HG03060 (cell line): Measurements from ENCODE around the gene IL12RB1.

Experiments
- ATAC-seq: cut with Tn5 transposase; IDR thresholded peaks from one replicate; pipeline ENCODE4 v1.9.1; 2021; ENCODE audit warnings: low read depth, moderate number of reproducible peaks; ENCODE audit not compliant: unreplicated experiment

The IL12RB1 gene

DNA sequence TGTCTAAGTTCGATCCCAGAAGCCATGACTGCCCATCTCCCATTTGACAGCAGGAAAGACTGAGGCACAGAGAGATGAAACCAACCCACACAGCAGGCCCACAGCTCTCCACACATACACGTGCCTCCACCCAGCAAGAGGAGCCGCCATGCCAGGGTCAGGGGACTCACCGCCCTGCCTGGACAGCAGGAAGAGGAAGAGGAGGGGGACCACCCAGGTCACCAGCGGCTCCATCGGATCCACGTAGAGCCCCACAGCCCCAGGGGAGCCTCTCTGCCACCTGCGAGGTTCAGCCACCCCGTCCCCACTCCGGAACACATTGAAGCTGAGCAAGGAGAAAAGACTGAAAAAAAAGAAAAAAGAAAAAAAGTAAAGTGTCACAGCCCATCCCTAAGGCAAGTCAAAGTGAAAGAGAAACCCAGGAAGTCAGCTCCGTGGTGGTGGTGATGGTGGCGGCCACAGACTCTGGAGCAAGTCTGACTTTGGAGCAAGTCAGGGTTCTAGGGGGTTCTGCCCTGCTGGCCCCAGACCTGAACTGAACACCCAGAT, at the start of gene IL12RB1:
Gene IL12RB1 (minus strand): TSS at position 345 of the 549 bp plus-strand sequence. CDS start 111 bp downstream, at position 234.
- no peak for ATAC-seq

DNA sequence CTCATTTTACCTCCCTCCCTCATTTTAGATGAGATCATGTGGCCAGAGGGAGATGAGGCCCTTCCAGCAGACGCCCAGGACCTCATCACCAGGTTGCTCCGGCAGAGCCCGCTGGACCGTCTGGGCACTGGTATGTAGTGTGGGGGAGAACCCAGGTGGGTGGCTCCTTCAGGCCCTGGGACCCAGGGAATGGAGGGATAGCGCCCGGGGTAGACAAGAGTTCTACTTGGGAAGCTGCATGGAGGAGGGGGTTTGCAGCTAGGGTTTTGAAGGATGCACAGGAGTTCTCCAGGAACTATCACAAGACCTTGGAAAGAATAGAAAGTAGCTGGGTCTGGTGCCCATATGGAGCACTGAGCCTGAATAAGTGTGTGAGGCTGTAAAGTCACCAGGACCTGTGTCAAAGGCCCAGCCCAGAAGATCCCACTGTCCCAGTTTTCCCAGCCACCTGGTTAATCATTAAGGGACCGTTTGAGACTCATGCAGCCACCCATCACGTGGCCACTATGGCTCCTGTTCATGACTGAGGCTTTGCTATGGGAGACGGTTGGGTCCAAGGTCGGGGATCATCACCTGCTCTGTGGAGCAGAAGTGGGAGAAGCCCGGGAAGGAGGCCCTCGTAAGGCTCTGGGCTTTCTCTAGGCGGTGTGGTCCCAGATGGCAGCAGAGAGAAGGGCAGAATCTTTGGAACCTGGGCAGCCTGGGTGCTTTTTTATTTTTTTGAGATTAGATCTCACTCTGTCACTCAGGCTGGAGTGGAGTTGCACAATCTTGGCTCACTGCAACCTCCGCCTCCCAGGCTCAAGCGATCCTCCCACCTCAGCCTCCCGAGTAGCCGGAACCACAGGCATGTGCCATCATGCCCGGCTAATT, 49.2 kb upstream of the IL12RB1 start:
- ATAC-seq, result no peak

DNA sequence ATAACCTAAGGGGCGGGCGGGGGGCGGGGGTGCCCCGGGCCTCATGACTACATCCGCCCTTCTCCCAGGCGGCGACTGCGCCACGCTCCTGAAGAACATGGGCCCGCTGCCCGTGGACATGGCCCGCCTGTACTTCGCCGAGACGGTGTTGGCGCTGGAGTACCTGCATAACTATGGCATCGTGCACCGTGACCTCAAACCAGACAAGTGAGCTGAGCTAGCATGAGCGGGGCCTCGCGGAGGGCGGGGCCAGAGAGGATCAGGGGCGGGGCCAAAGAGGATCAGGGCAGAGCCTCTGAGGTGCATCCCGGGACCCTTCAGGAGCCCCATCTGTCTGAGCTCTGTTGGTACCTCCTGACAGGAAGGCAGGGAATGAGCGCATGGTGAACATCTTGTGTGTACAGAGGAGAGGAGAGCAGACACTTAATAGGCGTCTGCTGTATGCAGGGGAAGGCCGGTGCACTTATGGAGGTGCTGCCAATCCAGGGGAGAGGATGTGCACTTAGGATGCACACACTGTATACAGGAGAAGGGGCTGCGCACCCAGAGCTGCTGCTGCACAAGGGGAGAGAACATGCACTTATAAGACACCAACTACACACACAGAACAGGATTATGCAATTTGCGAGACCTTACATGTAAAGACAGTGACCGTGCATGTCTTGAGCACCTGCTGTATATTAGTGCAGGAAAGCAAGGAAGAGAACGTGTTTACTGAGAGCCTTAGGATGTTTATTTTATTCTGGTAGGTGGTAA, 45.3 kb upstream of the IL12RB1 start:
- ATAC-seq, result no peak

DNA sequence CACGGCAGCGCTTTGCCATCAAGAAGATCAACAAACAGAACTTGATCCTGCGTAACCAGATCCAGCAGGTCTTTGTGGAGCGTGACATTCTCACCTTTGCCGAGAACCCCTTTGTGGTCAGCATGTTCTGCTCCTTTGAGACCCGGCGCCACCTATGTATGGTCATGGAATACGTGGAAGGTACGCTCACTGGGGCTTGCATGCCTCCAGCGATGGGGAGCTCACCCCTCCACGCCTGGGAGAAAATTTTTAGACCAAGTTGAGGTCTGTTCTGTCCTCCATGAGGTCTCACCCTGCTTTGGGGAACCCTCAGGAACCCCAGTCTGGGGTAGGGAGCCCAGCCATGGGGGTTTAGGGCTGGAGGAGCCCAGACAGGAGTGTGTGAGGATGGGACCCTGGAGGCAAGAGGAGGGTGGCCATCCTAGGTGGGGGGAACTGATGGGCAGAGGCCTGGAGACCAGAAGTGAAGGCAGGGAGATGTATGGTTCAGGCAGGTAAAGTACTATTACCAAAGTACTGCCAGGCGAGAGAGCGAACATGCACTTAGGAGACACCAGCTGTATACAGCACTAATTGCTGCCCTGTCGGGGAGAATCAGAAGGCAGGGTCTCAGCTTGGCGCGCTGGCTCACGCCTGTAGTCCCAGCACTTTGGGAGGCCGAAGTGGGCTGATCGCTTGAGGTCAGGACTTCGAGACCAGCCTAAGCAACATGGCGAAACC, 43.9 kb upstream of the IL12RB1 start:
- no peak for ATAC-seq

DNA sequence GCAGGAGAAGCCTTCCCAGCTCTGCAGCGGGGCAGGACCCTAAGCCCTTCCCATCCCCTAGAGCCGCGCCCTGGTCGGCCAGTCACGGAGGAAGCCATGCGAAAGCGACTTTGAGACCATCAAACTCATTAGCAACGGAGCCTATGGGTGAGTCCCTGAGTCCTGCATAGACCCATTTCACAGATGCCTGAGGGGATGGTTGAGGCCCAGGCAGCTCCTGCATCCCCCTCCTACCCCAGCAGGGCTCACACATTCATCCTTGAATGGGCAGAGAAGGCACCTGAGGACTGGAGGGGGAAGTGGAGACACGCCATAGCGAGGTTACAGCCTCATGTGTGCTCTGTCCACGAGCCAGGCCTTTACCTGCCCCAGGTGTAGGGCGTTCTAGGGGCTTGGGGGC, 42.1 kb upstream of the IL12RB1 start:
- no peak for ATAC-seq

DNA sequence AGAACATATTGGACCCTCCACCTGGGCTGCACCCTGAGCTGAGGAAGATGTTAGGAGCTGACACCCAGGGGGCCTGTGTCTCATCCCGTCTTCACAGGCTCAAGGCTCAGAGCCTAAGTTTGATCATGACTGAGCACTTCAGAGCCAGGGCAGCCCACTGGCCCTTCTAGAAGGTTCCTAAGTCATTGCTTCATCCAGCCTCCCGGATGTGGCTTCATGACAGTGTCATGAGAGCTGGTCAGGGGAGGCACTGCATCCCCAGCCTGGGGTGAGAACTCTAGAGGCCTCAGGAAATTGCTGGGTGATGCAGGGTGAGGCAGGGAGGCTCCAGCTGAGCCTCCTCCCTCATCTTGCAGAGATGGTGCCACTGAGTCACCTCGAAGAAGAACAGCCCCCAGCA, 41.3 kb upstream of the IL12RB1 start:
- ATAC-seq, result no peak

DNA sequence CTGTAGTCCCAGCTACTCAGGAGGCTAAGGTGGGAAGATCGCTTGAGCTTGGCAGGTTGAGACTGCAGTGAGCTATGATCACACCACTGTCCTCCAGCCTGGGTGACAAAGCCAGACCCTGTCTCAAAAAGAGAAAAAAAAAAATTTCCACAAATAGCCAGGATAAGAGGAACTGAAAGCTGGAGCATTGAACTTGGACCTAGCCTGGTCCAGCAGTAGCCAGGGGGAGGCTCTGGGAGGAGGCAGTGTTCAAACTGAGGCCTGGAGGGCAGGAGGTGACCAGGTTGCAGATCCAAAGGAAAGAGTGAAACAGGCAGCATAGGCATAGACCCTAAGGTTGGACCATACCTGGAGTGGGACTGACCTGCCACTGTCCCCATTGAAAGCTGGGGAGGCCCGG, 39.4 kb upstream of the IL12RB1 start:
- no peak for ATAC-seq

DNA sequence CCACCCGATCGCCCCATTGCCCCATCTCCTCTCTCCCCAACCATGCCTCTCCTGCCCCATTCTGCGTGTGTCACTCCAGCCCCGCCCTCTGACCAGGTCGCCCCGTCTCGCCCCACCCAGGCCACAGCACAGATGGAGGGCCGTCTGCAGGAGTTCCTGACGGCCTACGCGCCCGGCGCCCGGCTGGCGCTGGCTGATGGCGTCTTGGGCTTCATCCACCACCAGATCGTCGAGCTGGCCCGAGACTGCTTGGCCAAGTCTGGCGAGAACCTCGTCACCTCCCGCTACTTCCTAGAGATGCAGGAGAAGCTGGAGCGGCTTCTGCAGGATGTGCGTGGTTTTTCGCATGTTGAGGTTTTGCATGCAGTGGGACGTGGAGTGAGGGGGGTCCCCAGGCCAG, 37.1 kb upstream of the IL12RB1 start:
- no peak for ATAC-seq

DNA sequence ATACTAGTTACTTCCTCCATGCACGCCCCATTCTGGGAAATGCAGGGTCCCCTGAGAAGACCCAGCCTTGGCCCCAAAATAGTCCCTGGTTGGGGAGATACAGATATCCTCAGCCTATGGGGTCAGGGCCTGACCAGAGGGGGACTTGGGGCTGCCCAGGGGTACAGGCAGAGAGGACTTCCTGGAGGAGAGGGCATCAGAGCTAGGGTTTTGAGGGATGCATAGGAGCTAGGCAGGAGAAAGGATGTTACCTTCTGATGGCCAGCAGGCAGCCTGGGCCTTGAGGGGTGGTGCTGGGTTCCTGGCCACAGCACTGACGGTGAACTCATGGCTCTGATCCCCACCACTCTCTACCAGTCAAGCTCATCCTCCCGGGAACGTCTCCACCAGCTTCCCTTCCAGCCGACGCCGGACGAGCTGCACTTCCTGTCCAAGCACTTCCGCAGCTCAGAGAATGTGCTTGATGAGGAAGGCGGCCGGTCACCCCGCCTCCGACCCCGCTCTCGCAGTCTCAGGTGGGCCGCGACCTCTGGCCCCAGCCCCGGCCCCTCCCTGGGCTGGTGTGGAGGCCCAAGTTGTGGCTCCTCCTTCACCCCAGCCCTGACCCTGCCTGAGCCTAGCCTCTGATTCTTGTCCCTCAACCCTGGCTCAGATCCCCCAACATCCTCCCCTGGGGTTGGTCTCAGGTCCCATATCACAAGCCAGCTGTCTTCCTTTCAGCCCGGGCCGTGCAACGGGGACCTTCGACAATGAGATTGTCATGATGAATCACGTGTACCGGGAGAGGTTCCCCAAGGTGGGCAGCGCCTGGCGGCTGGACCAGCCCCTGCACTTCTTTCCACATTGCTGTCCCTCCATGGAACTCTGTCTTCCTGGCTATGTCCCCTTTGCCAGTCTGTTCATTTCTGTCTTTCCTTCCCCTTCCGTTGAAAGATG, 36.4 kb upstream of the IL12RB1 start:
- no peak for ATAC-seq

DNA sequence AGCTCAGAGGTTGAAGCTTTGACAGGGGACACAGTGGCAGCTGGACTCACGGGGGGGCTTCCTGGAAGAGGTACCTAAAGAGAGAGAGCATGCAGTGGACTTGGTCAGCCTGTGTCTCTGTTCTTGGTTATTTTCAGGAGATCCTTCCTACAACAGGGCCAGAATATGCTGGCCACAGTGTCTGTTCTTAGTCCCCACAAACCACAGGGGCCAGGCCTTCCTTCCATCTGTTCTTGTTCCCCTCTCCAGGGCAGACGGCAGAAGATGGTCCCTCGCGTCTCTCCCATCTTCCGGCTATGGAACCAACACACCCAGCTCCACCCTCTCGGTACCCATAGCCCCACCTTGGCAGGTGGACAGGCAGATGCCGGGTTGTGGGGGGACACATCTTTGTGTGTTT, 35.7 kb upstream of the IL12RB1 start:
- ATAC-seq, result no peak

DNA sequence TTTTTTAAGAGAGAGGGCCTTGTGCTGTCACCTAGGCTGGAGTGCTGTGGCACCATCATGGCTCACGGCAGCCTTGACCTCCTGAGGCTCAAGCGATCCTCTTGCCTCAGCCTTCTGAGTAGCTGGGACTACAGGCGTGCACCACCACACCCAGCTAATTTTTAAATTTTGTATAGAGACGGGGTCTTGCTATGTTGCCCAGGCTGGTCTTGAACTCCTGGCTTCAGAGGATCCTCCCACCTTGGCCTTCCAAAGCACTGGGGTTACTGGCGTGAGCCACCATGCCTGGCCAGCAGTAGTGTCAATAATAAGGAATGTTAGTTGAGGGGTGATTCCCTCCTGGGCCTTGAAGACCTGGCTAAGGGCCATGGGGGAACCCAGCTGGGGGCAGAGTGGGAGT, 34.4 kb upstream of the IL12RB1 start:
- ATAC-seq, result no peak

DNA sequence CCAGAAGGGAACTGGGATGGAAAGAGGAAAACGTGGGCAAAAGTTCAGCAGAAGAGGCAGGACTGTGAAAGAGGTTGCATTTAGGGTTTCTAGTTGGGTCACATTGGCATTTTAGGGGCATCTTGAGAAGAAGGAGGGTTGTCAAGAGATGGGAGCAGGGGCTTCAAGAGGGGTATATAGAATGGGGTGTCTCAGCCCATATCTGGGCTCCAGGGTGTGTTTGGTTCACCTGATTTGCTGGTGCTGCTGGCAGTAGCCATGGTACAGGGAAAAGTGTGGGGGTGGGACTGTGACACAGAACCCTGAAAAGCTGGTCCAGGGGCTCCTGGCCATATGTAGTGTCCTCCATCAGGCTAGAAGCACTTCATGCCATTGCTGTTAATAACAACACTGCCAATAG, 33.4 kb upstream of the IL12RB1 start:
- ATAC-seq, result no peak

DNA sequence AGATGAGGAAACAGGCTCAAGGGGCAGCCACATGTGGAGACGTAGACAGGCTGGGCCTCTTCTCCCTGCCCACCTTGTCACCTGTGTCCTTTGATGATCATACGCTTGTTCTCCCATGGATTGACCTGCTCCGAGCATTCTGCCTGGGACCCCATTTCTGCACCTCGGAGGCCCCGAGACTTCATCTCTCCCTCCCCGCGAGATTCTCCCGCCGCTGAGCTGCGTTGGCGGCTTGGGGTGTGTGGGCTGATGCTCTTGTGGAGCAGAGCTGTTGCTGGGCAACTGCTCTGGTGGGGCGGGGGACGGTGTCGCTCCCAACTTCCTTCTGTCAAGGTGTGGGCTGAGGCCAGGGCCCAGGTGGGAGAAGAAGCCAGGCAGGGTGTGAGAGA, 33.0 kb upstream of the IL12RB1 start:
- no peak for ATAC-seq

DNA sequence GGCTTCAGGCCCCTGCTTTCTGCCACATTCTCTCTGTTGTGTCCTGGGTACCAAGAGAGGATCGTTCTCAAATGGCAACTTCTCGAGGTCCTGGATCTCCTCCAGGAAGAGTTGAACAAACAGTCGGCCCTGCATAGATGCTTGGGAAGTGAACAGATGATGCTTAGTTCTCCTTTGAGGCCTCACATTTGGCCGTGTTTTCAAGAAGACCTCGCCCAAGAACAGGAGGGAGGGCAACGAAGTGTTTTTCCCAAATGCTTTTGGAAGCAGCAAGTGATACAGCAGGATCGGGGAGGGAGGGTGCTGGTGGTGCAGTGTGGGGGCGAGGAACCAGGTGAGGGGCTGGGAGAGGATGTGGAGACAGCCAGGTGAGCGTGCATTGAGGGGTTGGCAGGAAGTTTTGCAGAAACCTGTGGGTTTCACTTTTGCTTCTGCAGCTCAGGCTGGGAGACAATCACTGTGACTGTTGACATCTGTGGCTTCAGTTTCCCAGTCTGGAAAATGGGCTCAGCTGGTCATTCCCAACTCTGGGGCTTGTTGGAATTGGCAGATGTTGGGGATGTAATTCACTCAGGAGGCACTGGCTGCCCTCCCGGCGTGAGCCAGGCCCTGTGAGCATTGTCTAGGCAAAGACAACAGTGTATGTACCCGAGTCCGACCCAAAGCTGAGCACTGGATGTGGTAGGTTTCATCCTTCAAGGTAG, 32.4 kb upstream of the IL12RB1 start:
- ATAC-seq, result no peak

DNA sequence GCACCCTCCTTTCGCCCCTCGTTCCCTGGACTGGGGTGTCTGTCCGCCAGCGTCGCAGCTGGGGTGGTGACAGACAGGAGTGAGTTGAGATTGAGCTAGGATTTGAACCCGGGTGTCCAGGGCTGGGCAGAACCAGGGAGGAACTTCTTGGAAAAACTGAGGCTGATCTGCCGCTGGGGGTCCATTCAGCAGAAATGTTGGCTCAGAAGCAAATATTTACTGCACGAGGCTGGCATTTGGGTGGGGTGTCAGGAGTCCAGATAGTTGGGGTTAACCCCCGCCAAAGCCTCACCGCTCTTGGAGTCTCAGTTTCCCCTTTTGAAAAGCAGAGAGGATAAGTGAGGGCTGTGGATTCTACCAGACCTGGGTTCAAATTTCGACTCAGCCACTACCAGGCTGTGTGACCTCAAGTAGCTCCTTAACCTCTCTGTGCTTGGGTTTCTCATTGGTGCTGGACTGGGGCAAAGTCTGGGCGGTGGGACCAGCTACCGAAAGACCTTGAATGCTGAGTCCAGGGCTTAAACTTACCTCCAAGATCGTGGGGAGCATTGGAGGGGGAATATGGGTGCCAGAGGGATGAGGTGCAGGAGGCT, 31.8 kb upstream of the IL12RB1 start:
- ATAC-seq, result no peak

DNA sequence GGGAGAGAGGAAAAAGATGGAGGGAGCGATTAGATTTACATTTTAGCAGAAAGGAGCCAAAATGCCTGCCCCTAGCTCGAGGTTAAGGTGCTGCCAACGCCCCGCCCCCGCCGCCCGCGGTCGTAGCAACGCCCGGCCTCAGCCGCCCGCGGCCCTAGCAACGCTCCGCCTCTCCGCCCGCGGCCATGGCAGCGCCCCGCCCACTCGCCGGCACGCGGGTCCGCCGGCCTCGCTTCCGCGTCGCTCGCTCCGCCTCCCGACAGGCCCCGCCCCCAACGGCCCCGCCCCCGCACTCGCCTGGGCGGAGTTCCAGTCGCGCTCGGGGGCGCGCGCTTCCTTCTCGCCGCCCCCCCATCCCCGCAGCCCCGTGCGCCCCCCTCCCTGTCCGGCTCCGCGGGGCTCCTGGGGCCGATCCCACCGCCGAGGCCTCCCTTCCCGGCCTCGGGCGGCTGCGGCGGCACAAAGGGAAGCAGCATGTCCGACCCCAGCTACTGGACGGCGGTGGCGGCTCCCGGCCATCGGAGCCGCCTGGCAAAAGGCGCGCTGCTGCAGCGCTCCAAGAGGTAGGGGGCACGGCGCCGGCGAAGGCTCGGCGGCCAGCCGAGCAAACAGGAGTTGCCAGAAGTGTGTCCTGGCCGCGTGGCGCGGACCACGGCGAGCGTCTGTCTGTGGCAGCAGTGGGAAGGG, 31.1 kb upstream of the IL12RB1 start:
- no peak for ATAC-seq

DNA sequence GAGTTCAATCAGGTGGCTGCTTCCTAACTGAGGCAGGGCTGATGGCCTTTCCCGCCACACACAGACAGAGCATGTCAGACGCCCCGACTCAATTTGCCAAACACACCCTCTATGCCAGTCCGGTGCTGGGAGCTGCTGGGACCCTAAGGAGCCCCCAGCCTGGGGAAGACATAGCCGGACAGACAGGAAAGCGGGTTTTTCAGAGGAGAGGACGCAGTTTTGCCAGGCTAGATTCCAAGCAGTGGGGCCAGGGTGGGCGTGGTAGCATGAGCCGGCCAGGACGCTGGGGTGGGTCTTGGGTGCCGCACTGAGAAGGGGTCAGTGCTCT, 30.6 kb upstream of the IL12RB1 start:
- ATAC-seq, result no peak

DNA sequence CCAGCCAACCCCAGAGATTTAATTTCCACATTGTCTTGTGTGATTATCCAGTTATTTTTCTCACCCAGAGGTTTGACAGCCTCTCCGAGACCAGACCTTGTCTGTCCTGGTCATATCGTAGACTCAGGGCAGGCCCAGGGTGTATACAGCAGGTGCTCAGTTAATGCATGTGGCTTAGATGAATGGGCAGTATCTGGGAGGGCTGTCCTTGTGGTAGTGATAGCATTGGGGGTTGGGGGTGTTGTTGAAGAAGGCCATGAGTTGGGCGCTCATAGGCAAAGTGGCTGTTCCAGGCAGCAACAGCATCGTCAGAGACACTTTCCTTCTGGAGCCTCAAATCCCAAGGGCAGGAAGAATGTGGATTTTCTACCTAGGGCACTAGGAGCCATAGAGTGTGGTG, 27.7 kb upstream of the IL12RB1 start:
- no peak for ATAC-seq
